ACC112 (cell line): Measurements from ENCODE around the gene WDR83.
"Not testable (repeated sequence)": the region's sequence is repeated elsewhere in the genome, so short reads cannot be mapped to it uniquely, and the experiment has no call there.

Experiments used
- H2AFZ ChIP-seq: fragments of 200-600 bp; sonication (generic); one replicate; pipeline ENCODE4 v1.6.0; 2017; ENCODE audit warnings: antibody characterized with exemption, low read length; ENCODE audit not compliant: unreplicated experiment
- H3K27ac ChIP-seq: fragments of 200-600 bp; sonication (generic); 2 replicates; pipeline ENCODE4 v1.5.1; 2014; ENCODE audit warnings: low read depth, mild to moderate bottlenecking, antibody characterized with exemption, low read length, moderate library complexity
- H3K27me3 ChIP-seq: fragments of 200-600 bp; sonication (generic); 2 replicates; pipeline ENCODE4 v1.6.1; 2014; ENCODE audit warnings: mild to moderate bottlenecking, antibody characterized with exemption, low read length, moderate library complexity, mixed read lengths; ENCODE audit not compliant: insufficient read depth
- H3K36me3 ChIP-seq: fragments of 200-600 bp; sonication (generic); 2 replicates; pipeline ENCODE4 v1.6.1; 2016; ENCODE audit warnings: mild to moderate bottlenecking, antibody characterized with exemption, low read length, moderate library complexity, mixed read lengths; ENCODE audit not compliant: insufficient read depth
- H3K4me1 ChIP-seq: fragments of 200-600 bp; sonication (generic); one replicate; pipeline ENCODE4 v1.6.1; 2016; ENCODE audit warnings: low read length, mixed read lengths; ENCODE audit not compliant: insufficient read depth, unreplicated experiment, control insufficient read depth
- H3K4me3 ChIP-seq: fragments of 200-600 bp; sonication (generic); 2 replicates; pipeline ENCODE4 v1.5.1; 2014; ENCODE audit warnings: mild to moderate bottlenecking, low read depth, low read length
- H3K79me2 ChIP-seq: fragments of 200-600 bp; sonication (generic); one replicate; pipeline ENCODE4 v1.6.0; 2016; ENCODE audit warnings: low read length; ENCODE audit not compliant: control insufficient read depth, unreplicated experiment, insufficient read depth

Gene WDR83, protein sequence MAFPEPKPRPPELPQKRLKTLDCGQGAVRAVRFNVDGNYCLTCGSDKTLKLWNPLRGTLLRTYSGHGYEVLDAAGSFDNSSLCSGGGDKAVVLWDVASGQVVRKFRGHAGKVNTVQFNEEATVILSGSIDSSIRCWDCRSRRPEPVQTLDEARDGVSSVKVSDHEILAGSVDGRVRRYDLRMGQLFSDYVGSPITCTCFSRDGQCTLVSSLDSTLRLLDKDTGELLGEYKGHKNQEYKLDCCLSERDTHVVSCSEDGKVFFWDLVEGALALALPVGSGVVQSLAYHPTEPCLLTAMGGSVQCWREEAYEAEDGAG

GRCh38 chr19:12666265-12667048, at the start of gene WDR83, which contains the start of gene MAN2B1:
WDR83 (plus strand) TSS chr19:12666807; CDS start chr19:12669791, 2,984 bp downstream.
MAN2B1 (minus strand) TSS chr19:12666742; CDS start chr19:12666701, 41 bp downstream.
- no peaks in the 10 kb centered on the region for H3K27me3 ChIP-seq
- no peaks in the 10 kb centered on the region for H3K36me3 ChIP-seq
- H3K4me1 ChIP-seq = peaks cover 22% of the 10 kb centered on the region
- peak within 1 kb of the TSS; percentile 19; the same call in 1 of the 2 replicates for H3K27ac ChIP-seq
- peak within 1 kb of the TSS; percentile 97 for H3K4me3 ChIP-seq
- H2AFZ ChIP-seq = peak within 1 kb of the TSS; percentile 97
- peaks cover 22% of the 10 kb centered on the region for H3K79me2 ChIP-seq

DNA sequence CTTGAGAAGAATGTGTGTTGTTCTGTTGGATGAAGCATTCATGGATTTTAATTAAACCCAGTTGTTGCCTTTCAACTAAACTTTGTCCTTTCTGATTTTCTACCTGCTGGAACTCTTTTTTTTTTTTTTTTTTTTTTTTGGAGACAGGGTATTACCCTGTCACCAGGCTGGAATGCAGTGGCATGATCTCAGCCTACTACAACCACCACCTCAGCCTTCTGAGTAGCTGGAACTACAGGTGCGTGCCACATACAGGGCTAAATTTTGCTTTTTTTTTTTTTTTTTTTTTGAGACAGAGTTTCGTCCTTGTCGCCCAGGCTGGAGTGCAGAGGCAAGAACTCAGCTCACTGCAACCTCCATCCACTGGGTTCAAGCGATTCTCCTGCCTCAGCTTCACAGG, 49.0 kb upstream of the WDR83 start:
- H3K27ac ChIP-seq = no peak overlapping the region
- H3K4me1 ChIP-seq = peaks cover 11% of the 10 kb centered on the region
- H2AFZ ChIP-seq = no peak overlapping the region
- H3K36me3 ChIP-seq = 0 out of 2 replicates have a peak, but pooled peaks cover 6% of the 10 kb centered on the region
- no peak overlapping the region for H3K4me3 ChIP-seq
- no peaks in the 10 kb centered on the region for H3K27me3 ChIP-seq
- peaks cover 62% of the 10 kb centered on the region for H3K79me2 ChIP-seq

DNA sequence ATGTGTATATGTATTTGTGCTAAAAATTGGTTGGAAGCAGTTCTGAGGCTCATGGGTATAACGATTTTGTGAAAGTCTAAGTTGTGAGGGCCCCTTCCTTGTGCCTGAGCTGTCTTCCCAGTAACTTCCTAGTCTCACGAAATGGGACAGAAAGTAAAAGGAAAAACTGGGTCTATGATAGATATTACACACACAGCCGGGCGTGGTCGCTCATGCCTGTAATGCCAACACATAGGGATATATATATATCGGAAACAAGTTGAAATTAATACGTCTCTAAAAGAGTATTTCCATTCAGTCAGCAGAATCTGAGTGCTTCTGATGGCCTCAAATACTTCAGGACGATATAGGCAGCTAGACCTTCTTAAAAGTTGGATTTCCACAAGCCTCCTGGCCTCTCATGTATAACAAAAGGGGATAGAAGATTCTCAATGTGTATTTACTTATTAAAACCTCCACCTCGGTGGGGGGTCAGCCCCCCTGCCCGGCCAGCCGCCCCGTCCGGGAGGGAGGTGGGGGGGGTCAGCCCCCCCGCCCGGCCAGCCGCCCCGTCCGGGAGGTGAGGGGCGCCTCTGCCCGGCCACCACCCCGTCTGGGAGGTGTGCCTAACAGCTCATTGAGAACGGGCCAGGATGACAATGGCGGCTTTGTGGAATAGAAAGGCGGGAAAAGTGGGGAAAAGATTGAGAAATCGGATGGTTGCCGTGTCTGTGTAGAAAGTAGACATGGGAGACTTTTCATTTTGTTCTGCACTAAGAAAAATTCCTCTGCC, 45.2 kb upstream of the WDR83 start:
- Histone ChIP-seq H3K36me3 (peaks cover 29% of the 10 kb centered on the region), H3K79me2 (peaks cover 45% of the 10 kb centered on the region)
- H3K27me3 ChIP-seq, H3K27ac ChIP-seq, H3K4me1 ChIP-seq, H2AFZ ChIP-seq, H3K4me3 ChIP-seq: not testable (repeated sequence)

- Histone ChIP-seq H3K4me1 (no peaks in the 10 kb centered on the region), H3K79me2 (peaks cover 28% of the 10 kb centered on the region), H3K36me3 (peaks cover 42% of the 10 kb centered on the region)
Observed at GRCh38 chr19:12623361-12624031, 43.1 kb upstream of the WDR83 start.

GRCh38 chr19:12626958-12627357, 39.6 kb upstream of the WDR83 start:
- no peak overlapping the region for H3K27ac ChIP-seq
- H3K4me3 ChIP-seq = no peak overlapping the region
- no peak overlapping the region for H2AFZ ChIP-seq
- H3K79me2 ChIP-seq = peaks cover 9% of the 10 kb centered on the region
- H3K27me3 ChIP-seq = no peaks in the 10 kb centered on the region
- no peaks in the 10 kb centered on the region for H3K4me1 ChIP-seq
- H3K36me3 ChIP-seq = peaks cover 60% of the 10 kb centered on the region

More at GRCh38 chr19:12623361-12624031, 43.1 kb upstream of the WDR83 start:
- Histone ChIP-seq H3K27me3 (no peaks in the 10 kb centered on the region), H3K4me3 (no peak overlapping the region), H2AFZ (no peak overlapping the region), H3K27ac (no peak overlapping the region)

DNA sequence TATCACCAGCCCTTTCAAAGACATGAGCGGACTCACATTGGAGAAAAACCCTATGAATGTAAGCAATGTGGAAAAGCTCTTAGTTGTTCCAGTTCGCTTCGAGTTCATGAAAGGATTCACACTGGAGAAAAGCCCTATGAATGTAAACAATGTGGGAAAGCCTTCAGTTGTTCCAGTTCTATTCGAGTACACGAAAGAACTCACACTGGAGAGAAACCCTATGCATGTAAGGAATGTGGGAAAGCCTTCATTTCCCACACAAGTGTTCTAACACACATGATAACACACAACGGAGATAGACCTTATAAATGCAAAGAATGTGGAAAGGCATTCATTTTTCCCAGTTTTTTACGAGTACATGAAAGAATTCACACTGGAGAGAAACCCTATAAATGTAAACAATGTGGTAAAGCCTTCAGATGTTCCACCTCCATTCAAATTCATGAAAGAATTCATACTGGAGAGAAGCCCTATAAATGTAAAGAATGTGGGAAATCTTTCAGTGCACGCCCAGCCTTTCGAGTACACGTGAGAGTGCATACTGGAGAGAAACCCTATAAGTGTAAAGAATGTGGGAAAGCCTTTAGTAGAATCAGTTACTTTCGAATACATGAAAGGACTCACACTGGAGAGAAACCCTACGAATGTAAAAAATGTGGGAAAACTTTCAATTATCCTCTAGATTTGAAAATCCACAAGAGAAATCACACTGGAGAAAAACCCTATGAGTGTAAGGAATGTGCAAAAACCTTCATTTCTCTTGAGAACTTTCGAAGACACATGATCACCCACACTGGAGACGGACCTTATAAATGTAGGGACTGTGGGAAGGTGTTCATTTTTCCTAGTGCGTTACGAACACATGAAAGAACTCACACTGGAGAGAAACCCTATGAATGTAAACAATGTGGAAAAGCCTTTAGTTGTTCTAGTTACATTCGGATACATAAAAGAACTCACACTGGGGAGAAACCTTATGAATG, 38.3 kb upstream of the WDR83 start:
- Histone ChIP-seq H3K4me3 (no peak overlapping the region), H2AFZ (no peak overlapping the region), H3K36me3 (peaks cover 57% of the 10 kb centered on the region), H3K27ac (no peak overlapping the region), H3K4me1 (no peaks in the 10 kb centered on the region), H3K79me2 (peaks cover 2% of the 10 kb centered on the region), H3K27me3 (no peaks in the 10 kb centered on the region)

DNA sequence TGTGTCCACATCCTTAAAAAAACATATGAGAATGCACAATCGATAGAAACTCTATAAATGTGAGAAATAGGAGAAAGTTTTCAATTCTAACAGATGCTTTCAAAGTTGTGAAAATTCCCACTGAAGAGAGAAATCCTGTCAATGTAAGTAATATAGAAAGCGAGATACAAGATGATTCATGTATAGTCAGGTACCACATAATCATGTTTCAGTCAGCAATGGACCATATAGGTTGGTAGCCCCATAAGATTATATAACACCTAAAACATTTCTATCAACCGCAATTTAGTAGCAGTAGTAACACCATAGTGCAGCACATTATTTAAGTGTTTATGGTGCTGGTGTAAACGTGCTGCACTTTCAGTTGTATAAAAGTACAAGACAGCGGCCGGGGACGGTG, 37.4 kb upstream of the WDR83 start:
- H3K4me1 ChIP-seq = no peaks in the 10 kb centered on the region
- H3K27me3 ChIP-seq = no peaks in the 10 kb centered on the region
- no peak overlapping the region for H2AFZ ChIP-seq
- no peak overlapping the region for H3K27ac ChIP-seq
- H3K79me2 ChIP-seq = no peaks in the 10 kb centered on the region
- H3K36me3 ChIP-seq = peaks cover 52% of the 10 kb centered on the region
- H3K4me3 ChIP-seq = no peak overlapping the region

GRCh38 chr19:12636631-12637030, 30.0 kb upstream of the WDR83 start:
- H3K36me3 ChIP-seq = no peaks in the 10 kb centered on the region

DNA sequence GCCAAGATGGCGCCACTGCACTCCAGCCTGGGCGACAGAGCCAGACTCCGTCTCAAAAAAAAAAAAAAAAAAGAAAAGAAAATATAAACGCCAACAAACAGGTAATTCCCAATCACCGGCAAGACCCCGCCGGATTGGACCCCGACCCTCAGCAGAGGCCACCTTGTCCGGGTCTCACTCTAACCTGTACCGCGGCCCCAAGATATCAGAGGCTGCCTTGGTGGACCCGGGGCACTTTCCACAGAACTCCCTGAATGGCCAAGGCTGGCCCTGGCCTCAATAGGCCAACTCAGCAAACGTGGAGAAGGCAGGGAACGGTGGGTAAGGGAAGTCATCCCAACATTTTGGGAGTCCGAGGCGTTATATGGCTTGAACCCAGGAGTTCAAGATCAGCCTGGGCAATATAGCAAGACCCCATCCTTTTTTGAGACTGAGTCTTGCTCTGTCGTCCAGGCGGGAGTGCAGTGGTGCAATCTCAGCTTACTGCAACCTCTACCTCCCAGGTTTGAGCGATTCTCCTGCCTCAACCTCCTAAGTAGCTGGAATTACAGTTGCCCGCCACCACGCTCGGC, 27.9 kb upstream of the WDR83 start:
- H3K79me2 ChIP-seq = no peaks in the 10 kb centered on the region
- no peaks in the 10 kb centered on the region for H3K4me1 ChIP-seq
- H3K27ac ChIP-seq = no peak overlapping the region
- no peaks in the 10 kb centered on the region for H3K27me3 ChIP-seq
- H2AFZ ChIP-seq = no peak overlapping the region
- H3K36me3 ChIP-seq = no peaks in the 10 kb centered on the region
- no peak overlapping the region for H3K4me3 ChIP-seq

More at GRCh38 chr19:12636631-12637030, 30.0 kb upstream of the WDR83 start:
- no peak overlapping the region for H3K27ac ChIP-seq
- no peaks in the 10 kb centered on the region for H3K4me1 ChIP-seq
- H3K79me2 ChIP-seq = no peaks in the 10 kb centered on the region
- H2AFZ ChIP-seq = no peak overlapping the region
- no peaks in the 10 kb centered on the region for H3K27me3 ChIP-seq
- H3K4me3 ChIP-seq = no peak overlapping the region
